OCI-LY7 (cell line): Measurements from ENCODE around the gene PRDM2. TPM values are rescaled to one million over a fixed set of nuclear protein-coding genes. Genes with fewer than 3 reads are reported as not detected.

Source experiments
- BruUV-seq: library from RNA; stranded (reverse); fragments of 400-500 nt; replicated peaks from 2 replicates; lab custom pipeline; 2021; lab: Mats Ljungman, UMichigan
- CTCF ChIA-PET: fragments of 300-600 bp; sonication (Branson Sonifier 250); formaldehyde crosslinking; loops from one replicate; lab custom pipeline; 2022; ENCODE audit warnings: antibody characterized with exemption; ENCODE audit not compliant: unreplicated experiment; lab: Charles Lee
- POLR2A ChIA-PET: fragments of 300-600 bp; sonication (Branson Sonifier 250); formaldehyde crosslinking; loops from one replicate; lab custom pipeline; 2022; ENCODE audit warnings: antibody characterized with exemption; lab: Charles Lee
- DNase-seq: peaks from one replicate; pipeline ENCODE4 v3.0.0-alpha.2; 2015; ENCODE audit warnings: low spot score
- H2AFZ ChIP-seq: fragments of 200-600 bp; sonication (generic), shearing (Covaris generic); 2 replicates; pipeline ENCODE4 v1.6.1; 2014; ENCODE audit warnings: mild to moderate bottlenecking, antibody characterized with exemption, low read length, moderate library complexity
- H3K27ac ChIP-seq: fragments of 200-600 bp; sonication (generic); 2 replicates; pipeline ENCODE4 v1.5.1; 2014; ENCODE audit warnings: mixed run types, low read depth, mild to moderate bottlenecking, moderate library complexity, low read length, inconsistent platforms; ENCODE audit not compliant: poor library complexity, severe bottlenecking
- H3K36me3 ChIP-seq: fragments of 200-600 bp; sonication (generic); 2 replicates; pipeline ENCODE4 v1.6.1; 2014; ENCODE audit warnings: mild to moderate bottlenecking, antibody characterized with exemption, low read length, moderate library complexity, mixed read lengths; ENCODE audit not compliant: insufficient read depth
- H3K4me1 ChIP-seq: fragments of 200-600 bp; sonication (generic); 2 replicates; pipeline ENCODE4 v1.5.1; 2014; ENCODE audit warnings: mild to moderate bottlenecking, low read length; ENCODE audit not compliant: insufficient read depth, poor library complexity, severe bottlenecking
- H3K4me2 ChIP-seq: fragments of 200-600 bp; sonication (generic); 2 replicates; pipeline ENCODE4 v1.6.1; 2014; ENCODE audit warnings: mild to moderate bottlenecking, low read length
- H3K4me3 ChIP-seq: fragments of 200-600 bp; sonication (generic); 2 replicates; pipeline ENCODE4 v1.5.1; 2014; ENCODE audit warnings: mild to moderate bottlenecking, low read depth, low read length; ENCODE audit not compliant: poor library complexity, severe bottlenecking
- H3K79me2 ChIP-seq: fragments of 200-600 bp; sonication (generic); 2 replicates; pipeline ENCODE4 v1.6.1; 2016; ENCODE audit warnings: low read depth, mild to moderate bottlenecking, low read length, moderate library complexity, mixed read lengths; ENCODE audit not compliant: insufficient read depth
- H3K9me2 ChIP-seq: fragments of 200-600 bp; sonication (generic); 2 replicates; pipeline ENCODE4 v1.6.1; 2016; ENCODE audit warnings: mild to moderate bottlenecking, low read length, mixed read lengths; ENCODE audit not compliant: insufficient read depth
- H3K9me3 ChIP-seq: fragments of 200-600 bp; sonication (generic); 2 replicates; pipeline ENCODE4 v1.6.1; 2014; ENCODE audit warnings: mild to moderate bottlenecking, mixed run types, low read length, mixed read lengths
- H4K20me1 ChIP-seq: fragments of 200-600 bp; sonication (generic); 2 replicates; pipeline ENCODE4 v1.6.1; 2014; ENCODE audit warnings: mild to moderate bottlenecking, antibody characterized with exemption, low read length, moderate library complexity, mixed read lengths; ENCODE audit not compliant: insufficient read depth
- EZH2phosphoT487 ChIP-seq: fragments of 200-600 bp; sonication (generic); IDR thresholded peaks from 2 replicates; pipeline ENCODE4 v1.6.1; 2018; ENCODE audit warnings: low read depth, borderline replicate concordance, mild to moderate bottlenecking, mixed run types, antibody characterized with exemption, low read length, moderate library complexity, mixed read lengths
- intact Hi-C: fragments of 100-400 bp; cut with micrococcal nuclease; formaldehyde crosslinking; loops from one replicate; pipeline ENCODE4 v1.10.0; 2022; ENCODE audit not compliant: unreplicated experiment
- total RNA-seq, 2 experiments: library from RNA; depleted of rRNA in 1 of 2; stranded (reverse); fragments of >200 nt in 1 of 2; shearing (Covaris generic) in 1 of 2; gene quantifications; 2 replicates each; pipeline ENCODE4 v1.2.3, GENCODE V29; 2014 to 2022
- TF ChIP-seq, protein P1 (sequence below): fragments of 200-600 bp; sonication (generic); conservative IDR thresholded peaks from 2 replicates; pipeline ENCODE4 v1.5.1; 2014; ENCODE audit warnings: mild to moderate bottlenecking, antibody characterized with exemption, low read length, moderate library complexity, mixed read lengths

Gene PRDM2
- total RNA-seq, 2 experiments from 2014 or later: 38.7 to 98.2 TPM

DNA sequence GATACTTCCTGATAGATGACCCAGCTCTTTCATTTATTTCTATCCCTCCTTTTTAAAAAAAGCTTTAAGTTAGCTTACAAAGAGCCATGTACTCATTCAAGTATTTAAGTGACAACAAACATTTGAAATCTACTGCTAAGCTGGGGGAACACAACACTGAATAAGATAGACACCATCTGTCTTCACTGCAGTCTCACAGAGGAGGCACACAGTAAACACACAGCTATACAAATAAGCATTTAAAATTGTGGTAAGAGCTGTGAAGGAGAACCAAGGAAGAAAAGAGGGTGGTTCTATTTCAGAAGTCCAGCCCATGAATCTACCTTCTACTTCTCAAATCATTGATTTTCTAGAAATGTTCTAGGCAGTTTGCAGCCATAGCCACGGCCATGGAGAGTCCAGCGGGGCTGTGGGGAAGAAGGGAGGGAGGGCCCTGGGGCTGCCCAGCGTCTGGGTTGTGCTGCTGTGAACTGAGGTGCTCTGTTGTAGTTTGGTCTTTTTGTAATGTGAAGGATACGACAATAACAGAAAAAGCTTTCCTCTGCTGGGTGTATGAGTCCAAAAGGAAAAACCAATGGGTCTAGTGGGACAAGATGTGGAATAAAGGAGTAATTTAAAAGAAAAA, 28.2 kb downstream of the PRDM2 start:
- TF ChIP-seq EZH2phosphoT487: no peak
- TF ChIP-seq, protein P1, sequence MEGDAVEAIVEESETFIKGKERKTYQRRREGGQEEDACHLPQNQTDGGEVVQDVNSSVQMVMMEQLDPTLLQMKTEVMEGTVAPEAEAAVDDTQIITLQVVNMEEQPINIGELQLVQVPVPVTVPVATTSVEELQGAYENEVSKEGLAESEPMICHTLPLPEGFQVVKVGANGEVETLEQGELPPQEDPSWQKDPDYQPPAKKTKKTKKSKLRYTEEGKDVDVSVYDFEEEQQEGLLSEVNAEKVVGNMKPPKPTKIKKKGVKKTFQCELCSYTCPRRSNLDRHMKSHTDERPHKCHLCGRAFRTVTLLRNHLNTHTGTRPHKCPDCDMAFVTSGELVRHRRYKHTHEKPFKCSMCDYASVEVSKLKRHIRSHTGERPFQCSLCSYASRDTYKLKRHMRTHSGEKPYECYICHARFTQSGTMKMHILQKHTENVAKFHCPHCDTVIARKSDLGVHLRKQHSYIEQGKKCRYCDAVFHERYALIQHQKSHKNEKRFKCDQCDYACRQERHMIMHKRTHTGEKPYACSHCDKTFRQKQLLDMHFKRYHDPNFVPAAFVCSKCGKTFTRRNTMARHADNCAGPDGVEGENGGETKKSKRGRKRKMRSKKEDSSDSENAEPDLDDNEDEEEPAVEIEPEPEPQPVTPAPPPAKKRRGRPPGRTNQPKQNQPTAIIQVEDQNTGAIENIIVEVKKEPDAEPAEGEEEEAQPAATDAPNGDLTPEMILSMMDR: no peak
- no peaks in the 10 kb centered on the region for H4K20me1 ChIP-seq
- peak; percentile 38 for DNase-seq
- no peaks in the 10 kb centered on the region for H3K9me2 ChIP-seq
- intact Hi-C loops: no loop called here
- H2AFZ ChIP-seq: no peak overlapping the region; the same call in 1 of the 2 replicates
- peak overlapping the region; percentile 99 for H3K27ac ChIP-seq
- no peaks in the 10 kb centered on the region for H3K9me3 ChIP-seq
- H3K4me2 ChIP-seq: peak overlapping the region; percentile 90
- CTCF ChIA-PET: interaction anchor here (0.7 to 1.1 kb wide), 2 partner anchors 15 to 25 kb away, joined by 3 to 4 read pairs; no protein-coding TSS in a partner anchor
- peaks cover 67% of the 10 kb centered on the region; the same call in 1 of the 2 replicates for H3K79me2 ChIP-seq
- POLR2A ChIA-PET: interaction anchor here (1.0 to 2.6 kb wide), 11 partner anchors 9 to 73 kb away, joined by 3 to 16 read pairs (median 5); no protein-coding TSS in a partner anchor
- BruUV-seq: no TSS peak
- H3K36me3 ChIP-seq: peaks cover 10% of the 10 kb centered on the region; the same call in 1 of the 2 replicates
- H3K4me1 ChIP-seq: peaks cover 79% of the 10 kb centered on the region
- H3K4me3 ChIP-seq: peak overlapping the region; percentile 61

DNA sequence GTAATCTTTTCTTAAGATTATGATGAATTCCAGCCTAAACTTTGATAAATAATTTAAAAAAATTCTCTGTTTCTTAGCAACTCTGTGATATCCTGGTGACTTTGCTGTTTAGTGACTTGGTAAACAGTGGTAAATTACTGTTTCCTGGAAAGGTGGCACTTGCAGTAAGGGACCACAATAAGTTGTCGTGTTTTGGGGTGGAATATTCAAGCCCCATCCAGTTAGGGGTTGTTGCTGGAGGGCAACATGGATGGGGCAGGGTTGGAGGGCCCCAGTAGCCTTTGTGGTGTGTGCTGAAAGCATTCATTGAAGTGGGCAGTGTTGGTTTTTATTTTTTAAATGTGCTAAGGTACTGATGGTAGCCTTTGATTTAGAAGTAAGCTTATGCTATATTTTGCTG, 30.3 kb downstream of the PRDM2 start:
- peaks cover 75% of the 10 kb centered on the region; the same call in 1 of the 2 replicates for H3K79me2 ChIP-seq
- no peaks in the 10 kb centered on the region for H4K20me1 ChIP-seq
- H2AFZ ChIP-seq: no peak overlapping the region; the same call in 1 of the 2 replicates
- no peaks in the 10 kb centered on the region for H3K9me2 ChIP-seq
- TF ChIP-seq, protein P1: no peak
- TF ChIP-seq EZH2phosphoT487: no peak
- intact Hi-C loops: loop anchor here (1.0 to 5.0 kb wide), 2 partner anchors 63 to 67 kb away; no protein-coding TSS in a partner anchor
- no peaks in the 10 kb centered on the region for H3K9me3 ChIP-seq
- H3K4me2 ChIP-seq: peak overlapping the region; percentile 90
- H3K27ac ChIP-seq: peak overlapping the region; percentile 99
- peaks cover 20% of the 10 kb centered on the region; the same call in 1 of the 2 replicates for H3K36me3 ChIP-seq
- peak overlapping the region; percentile 61 for H3K4me3 ChIP-seq
- BruUV-seq: TSS peak; percentile 97
- peaks cover 95% of the 10 kb centered on the region for H3K4me1 ChIP-seq
- ChIA-PET POLR2A (interaction anchor here (0.7 to 5.9 kb wide), 7 partner anchors 8 to 35 kb away, joined by 3 to 43 read pairs (median 4); no protein-coding TSS in a partner anchor), CTCF (interaction anchor here (1.8 kb wide), 1 partner anchor 28 kb away, joined by 8 read pairs; no protein-coding TSS in a partner anchor)
- DNase-seq: peak; percentile 62
